GM18907 (cell line): ENCODE measurements around the gene LYPLAL1.

Source experiments
- ATAC-seq: cut with Tn5 transposase; IDR thresholded peaks from one replicate; pipeline ENCODE4 v1.9.1; 2021; ENCODE audit warnings: mild to moderate bottlenecking, moderate library complexity; ENCODE audit not compliant: unreplicated experiment

Gene LYPLAL1

GRCh38 chr1:219173758-219174459 lies at the start of gene LYPLAL1:
TSS of gene LYPLAL1 (plus strand) at chr1:219173878. CDS start at chr1:219173891, 13 bp downstream.
- ATAC-seq: peak; percentile 81

- no peak for ATAC-seq
These were observed 49.5 kb upstream of the LYPLAL1 start for GRCh38 chr1:219124163-219124562.

- no peak for ATAC-seq
These were observed 48.3 kb upstream of the LYPLAL1 start for GRCh38 chr1:219125342-219125741.

GRCh38 chr1:219126377-219126776 lies 47.3 kb upstream of the LYPLAL1 start:
- ATAC-seq: no peak

- ATAC-seq: no peak
These were observed 44.7 kb upstream of the LYPLAL1 start for GRCh38 chr1:219128957-219129356.

- peak; percentile 72 for ATAC-seq
These were observed 43.2 kb upstream of the LYPLAL1 start for GRCh38 chr1:219130366-219130935.

- no peak for ATAC-seq
These were observed 40.7 kb upstream of the LYPLAL1 start for GRCh38 chr1:219132939-219133338.

GRCh38 chr1:219138747-219139146 lies 34.9 kb upstream of the LYPLAL1 start:
- peak; percentile 87 for ATAC-seq

GRCh38 chr1:219140303-219140877 lies 33.3 kb upstream of the LYPLAL1 start:
- no peak for ATAC-seq

- ATAC-seq: no peak
These were observed 29.9 kb upstream of the LYPLAL1 start for GRCh38 chr1:219143735-219144134.

GRCh38 chr1:219144658-219145315 lies 28.9 kb upstream of the LYPLAL1 start:
- ATAC-seq: no peak

- no peak for ATAC-seq
These were observed 26.1 kb upstream of the LYPLAL1 start for GRCh38 chr1:219147571-219148019.

GRCh38 chr1:219149009-219149577 lies 24.6 kb upstream of the LYPLAL1 start:
- no peak for ATAC-seq

- ATAC-seq: no peak
These were observed 23.7 kb upstream of the LYPLAL1 start for GRCh38 chr1:219149953-219150352.

GRCh38 chr1:219150913-219151312 lies 22.8 kb upstream of the LYPLAL1 start:
- ATAC-seq: no peak

GRCh38 chr1:219151467-219151866 lies 22.2 kb upstream of the LYPLAL1 start:
- no peak for ATAC-seq

GRCh38 chr1:219152751-219153150 lies 20.9 kb upstream of the LYPLAL1 start:
- ATAC-seq: no peak

GRCh38 chr1:219153723-219154122 lies 20.0 kb upstream of the LYPLAL1 start:
- ATAC-seq: no peak

- no peak for ATAC-seq
These were observed 18.5 kb upstream of the LYPLAL1 start for GRCh38 chr1:219155135-219155534.

- ATAC-seq: peak; percentile 50
These were observed 13.6 kb upstream of the LYPLAL1 start for GRCh38 chr1:219159946-219160645.

- ATAC-seq: no peak
These were observed 12.7 kb upstream of the LYPLAL1 start for GRCh38 chr1:219160967-219161366.
